Transverse colon (tissue), 4 donors: ENCODE data around the gene PERM1.

Source experiments
- POLR2A ChIP-seq: fragments of 450-650 bp; IDR thresholded peaks from one replicate; pipeline ENCODE4 v1.6.1; 2016; ENCODE audit warnings: antibody characterized with exemption, mild to moderate bottlenecking, moderate library complexity
- POLR2AphosphoS5 ChIP-seq, 3 donors: sonication (generic); formaldehyde crosslinking; IDR thresholded peaks; one replicate each; pipeline ENCODE4 v1.6.1; 2016; ENCODE audit warnings: antibody characterized with exemption in 3 of 3
- TF ChIP-seq, protein P1 (sequence below), 5 experiments: fragments of 200-600 bp in 3 of 5; fragments of 450-650 bp in 2 of 5; sonication (generic) in 3 of 5; IDR thresholded peaks; 1 replicate in 2 of 5; 2 replicates in 3 of 5; pipeline ENCODE4 v1.5.1; 2016 to 2017; ENCODE audit warnings: antibody characterized with exemption in 5 of 5, inconsistent platforms in 3 of 5, mild to moderate bottlenecking in 2 of 5, moderate library complexity in 1 of 5

DNA sequence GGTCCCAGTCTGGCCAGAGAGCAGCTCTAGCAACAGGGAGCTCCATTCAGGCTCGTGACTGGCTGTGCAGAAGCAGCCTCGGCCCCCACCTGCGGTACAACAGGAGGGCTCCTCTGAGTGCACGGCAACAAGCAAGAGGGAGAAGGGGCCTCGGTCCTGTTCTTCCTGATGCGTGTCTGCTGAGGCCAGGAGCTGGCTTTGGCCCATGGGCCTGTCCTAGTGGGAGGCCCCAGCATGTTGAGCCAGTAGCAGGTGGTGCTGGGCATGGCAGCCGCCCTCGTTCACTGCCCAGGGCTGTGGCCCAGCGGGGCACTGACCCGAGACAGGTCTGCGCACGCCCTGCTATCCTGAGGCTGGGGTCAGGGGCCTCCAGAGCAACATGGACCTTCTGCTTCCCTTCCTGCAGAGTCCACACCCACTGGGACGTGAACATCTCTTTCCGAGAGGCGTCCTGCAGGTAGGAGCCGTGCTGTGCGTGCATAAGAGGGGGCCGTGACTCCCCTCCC, 51.2 kb downstream of the PERM1 start:
- TF ChIP-seq, protein P1, sequence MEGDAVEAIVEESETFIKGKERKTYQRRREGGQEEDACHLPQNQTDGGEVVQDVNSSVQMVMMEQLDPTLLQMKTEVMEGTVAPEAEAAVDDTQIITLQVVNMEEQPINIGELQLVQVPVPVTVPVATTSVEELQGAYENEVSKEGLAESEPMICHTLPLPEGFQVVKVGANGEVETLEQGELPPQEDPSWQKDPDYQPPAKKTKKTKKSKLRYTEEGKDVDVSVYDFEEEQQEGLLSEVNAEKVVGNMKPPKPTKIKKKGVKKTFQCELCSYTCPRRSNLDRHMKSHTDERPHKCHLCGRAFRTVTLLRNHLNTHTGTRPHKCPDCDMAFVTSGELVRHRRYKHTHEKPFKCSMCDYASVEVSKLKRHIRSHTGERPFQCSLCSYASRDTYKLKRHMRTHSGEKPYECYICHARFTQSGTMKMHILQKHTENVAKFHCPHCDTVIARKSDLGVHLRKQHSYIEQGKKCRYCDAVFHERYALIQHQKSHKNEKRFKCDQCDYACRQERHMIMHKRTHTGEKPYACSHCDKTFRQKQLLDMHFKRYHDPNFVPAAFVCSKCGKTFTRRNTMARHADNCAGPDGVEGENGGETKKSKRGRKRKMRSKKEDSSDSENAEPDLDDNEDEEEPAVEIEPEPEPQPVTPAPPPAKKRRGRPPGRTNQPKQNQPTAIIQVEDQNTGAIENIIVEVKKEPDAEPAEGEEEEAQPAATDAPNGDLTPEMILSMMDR (IDR thresholded peaks at IDR 0.05): no peak
- TF ChIP-seq POLR2A (no peak), POLR2AphosphoS5 (IDR thresholded peaks at IDR 0.05) (no peak)
